ENCODE results near the gene DHRS3. TPM values are rescaled to one million over a fixed set of nuclear protein-coding genes. Genes with fewer than 3 reads are reported as not detected.
A peak's percentile ranks its signal among the peaks of the same experiment; 100 is the strongest.
"Not testable (repeated sequence)": the region's sequence is repeated elsewhere in the genome, so short reads cannot be mapped to it uniquely, and the experiment has no call there.

The DHRS3 gene
- total RNA-seq, 4 donors from 2014 or later: 73.3 to 86.9 (median 80.2) TPM

- Histone ChIP-seq H3K27me3 (peaks cover 3% of the 10 kb centered on the region), H3K27ac (no peak overlapping the region), H3K9me3 (no peaks in the 10 kb centered on the region), H3K4me3 (no peak overlapping the region), H3K36me3 (no peaks in the 10 kb centered on the region), H3K4me1 (no peaks in the 10 kb centered on the region)
- WGBS: 44% methylated on average over 23 of the region's 23 CpGs
- peak in 1 of 2 donors; percentile 82 for DNase-seq (ENCODE audit: low spot score in 2 of 2)
- TF ChIP-seq POLR2A (IDR thresholded peaks at IDR 0.05) (no peak), CTCF (IDR thresholded peaks at IDR 0.05) (peak; percentile 86 to 92), POLR2AphosphoS5 (IDR thresholded peaks at IDR 0.05) (no peak), EP300 (IDR thresholded peaks at IDR 0.05) (no peak)
Observed at GRCh38 chr1:12658531-12659453, 40.8 kb upstream of the DHRS3 start.

GRCh38 chr1:12657885-12658512, 40.0 kb upstream of the DHRS3 start:
- not testable (repeated sequence) for H3K4me1 ChIP-seq; H3K4me3 ChIP-seq; H3K36me3 ChIP-seq; H3K27me3 ChIP-seq; H3K27ac ChIP-seq; H3K9me3 ChIP-seq; DNase-seq (ENCODE audit: low spot score in 2 of 2)
- WGBS: 92% methylated on average over 9 of the region's 9 CpGs

GRCh38 chr1:12657060-12657884, 39.3 kb upstream of the DHRS3 start:
- TF ChIP-seq EP300 (IDR thresholded peaks at IDR 0.05) (no peak), POLR2AphosphoS5 (IDR thresholded peaks at IDR 0.05) (no peak), POLR2A (IDR thresholded peaks at IDR 0.05) (no peak), CTCF (IDR thresholded peaks at IDR 0.05) (no peak)
- no peaks in the 10 kb centered on the region for H3K9me3 ChIP-seq
- H3K4me1 ChIP-seq: no peaks in the 10 kb centered on the region
- no peak overlapping the region for H3K4me3 ChIP-seq
- WGBS: 93% methylated on average over 13 of the region's 13 CpGs
- peaks cover 4% of the 10 kb centered on the region for H3K27me3 ChIP-seq
- H3K27ac ChIP-seq: no peak overlapping the region
- DNase-seq (ENCODE audit: low spot score in 2 of 2): no peak
- no peaks in the 10 kb centered on the region for H3K36me3 ChIP-seq

- Histone ChIP-seq H3K9me3 (no peaks in the 10 kb centered on the region), H3K27me3 (peaks cover 8% of the 10 kb centered on the region), H3K4me3 (no peak overlapping the region), H3K4me1 (no peaks in the 10 kb centered on the region), H3K27ac (no peak overlapping the region), H3K36me3 (no peaks in the 10 kb centered on the region)
- no peak for DNase-seq (ENCODE audit: low spot score in 2 of 2)
- no peak for TF ChIP-seq EP300 (IDR thresholded peaks at IDR 0.05)
- TF ChIP-seq POLR2AphosphoS5 (IDR thresholded peaks at IDR 0.05): no peak
- TF ChIP-seq CTCF (IDR thresholded peaks at IDR 0.05): no peak
- no peak for TF ChIP-seq POLR2A (IDR thresholded peaks at IDR 0.05)
- WGBS: 77% methylated on average over 3 of the region's 4 CpGs
Observed at GRCh38 chr1:12656575-12656974, 38.6 kb upstream of the DHRS3 start.

GRCh38 chr1:12654657-12655056, 36.6 kb upstream of the DHRS3 start:
- Histone ChIP-seq H3K9me3 (no peaks in the 10 kb centered on the region), H3K36me3 (no peaks in the 10 kb centered on the region), H3K27ac (no peak overlapping the region), H3K4me1 (no peaks in the 10 kb centered on the region), H3K27me3 (peaks cover 8% of the 10 kb centered on the region), H3K4me3 (no peak overlapping the region)
- 90% methylated on average over 8 of the region's 8 CpGs for WGBS
- TF ChIP-seq POLR2A (IDR thresholded peaks at IDR 0.05): no peak
- no peak for TF ChIP-seq EP300 (IDR thresholded peaks at IDR 0.05)
- no peak for TF ChIP-seq CTCF (IDR thresholded peaks at IDR 0.05)
- TF ChIP-seq POLR2AphosphoS5 (IDR thresholded peaks at IDR 0.05): no peak
- DNase-seq (ENCODE audit: low spot score in 2 of 2): no peak

Measured in suprapubic skin (tissue), 4 donors.